HG03457 (cell line): ENCODE measurements around the gene ANKRD50.

Experiments used
- ATAC-seq: cut with Tn5 transposase; IDR thresholded peaks from one replicate; pipeline ENCODE4 v1.9.1; 2021; ENCODE audit warnings: moderate number of reproducible peaks; ENCODE audit not compliant: unreplicated experiment

ANKRD50 gene

DNA sequence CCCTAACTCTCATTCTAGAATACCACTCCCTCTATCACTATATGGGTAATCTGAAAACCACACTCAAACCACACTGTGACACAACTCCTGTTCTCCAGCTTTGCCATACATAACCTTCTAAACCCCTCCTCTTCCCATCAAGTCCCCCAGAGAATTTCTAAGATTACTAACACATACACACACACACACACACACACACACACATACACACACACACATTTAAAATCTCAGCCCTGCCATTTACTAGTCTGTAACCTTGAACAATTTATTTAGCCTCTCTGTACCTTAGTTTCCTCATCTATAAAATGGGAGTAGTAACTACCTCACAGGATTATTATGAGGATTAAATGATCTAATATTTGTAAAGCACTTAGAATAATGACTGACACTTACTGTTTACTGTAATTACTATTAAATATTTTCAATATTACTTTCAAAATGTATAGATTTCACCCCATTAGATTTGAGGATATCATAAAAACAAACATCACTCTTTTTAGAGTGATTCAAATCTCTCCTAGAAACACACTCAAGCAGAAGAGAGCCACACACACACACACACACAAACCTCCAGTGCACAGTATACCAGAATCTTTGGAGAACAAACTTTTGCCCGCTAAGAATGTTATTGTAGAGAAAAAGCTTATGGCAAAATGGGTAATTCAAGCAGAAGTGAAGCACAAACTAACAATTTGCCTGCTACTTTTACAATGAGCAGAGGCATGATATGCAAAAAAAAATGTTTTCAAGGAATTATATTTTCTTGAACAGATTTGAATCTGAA, 3.8 kb downstream of the ANKRD50 start:
- ATAC-seq = no peak

- no peak for ATAC-seq
These were observed 7.1 kb downstream of the ANKRD50 start for GRCh38 chr4:124705393-124705792.

DNA sequence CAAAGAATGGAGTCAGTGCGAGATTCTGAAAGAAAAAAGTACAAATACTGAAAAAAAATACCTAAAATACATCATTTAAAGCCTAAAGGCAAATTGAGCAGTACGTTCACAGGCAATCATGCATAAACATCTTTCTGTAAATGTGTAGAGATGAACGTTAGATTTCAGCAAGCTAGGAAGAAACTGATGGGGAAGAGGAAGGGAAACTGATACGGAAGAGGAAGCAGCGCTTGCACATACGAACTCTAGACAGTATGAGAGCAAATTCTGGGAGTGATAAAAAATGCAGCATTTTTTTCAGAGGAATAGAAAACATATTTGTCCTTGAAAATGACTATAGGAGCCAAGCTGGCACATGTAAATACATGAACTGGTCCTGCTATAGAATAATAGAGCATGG, 9.4 kb downstream of the ANKRD50 start:
- ATAC-seq = no peak

DNA sequence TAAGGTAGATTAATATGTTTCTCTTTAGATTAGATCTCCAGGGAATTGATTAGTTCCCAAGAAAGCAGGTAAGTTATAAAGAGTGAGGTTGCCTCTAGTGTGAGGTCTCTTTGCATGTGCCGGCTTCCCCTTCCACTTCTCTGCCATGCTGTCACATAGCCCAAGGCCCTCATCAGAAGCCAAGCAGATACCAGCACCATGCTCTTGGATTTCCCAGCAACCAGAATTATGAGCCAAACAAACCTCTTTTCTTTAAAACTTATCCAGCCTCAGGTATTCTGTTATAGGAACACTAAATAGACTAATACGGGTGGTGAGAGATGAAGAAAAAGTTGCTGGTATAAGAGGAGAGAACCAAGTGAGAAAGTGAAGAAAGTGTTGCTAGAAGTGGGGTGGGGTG, 15.1 kb downstream of the ANKRD50 start:
- ATAC-seq = no peak

GRCh38 chr4:124696182-124696581, 16.4 kb downstream of the ANKRD50 start:
- no peak for ATAC-seq

DNA sequence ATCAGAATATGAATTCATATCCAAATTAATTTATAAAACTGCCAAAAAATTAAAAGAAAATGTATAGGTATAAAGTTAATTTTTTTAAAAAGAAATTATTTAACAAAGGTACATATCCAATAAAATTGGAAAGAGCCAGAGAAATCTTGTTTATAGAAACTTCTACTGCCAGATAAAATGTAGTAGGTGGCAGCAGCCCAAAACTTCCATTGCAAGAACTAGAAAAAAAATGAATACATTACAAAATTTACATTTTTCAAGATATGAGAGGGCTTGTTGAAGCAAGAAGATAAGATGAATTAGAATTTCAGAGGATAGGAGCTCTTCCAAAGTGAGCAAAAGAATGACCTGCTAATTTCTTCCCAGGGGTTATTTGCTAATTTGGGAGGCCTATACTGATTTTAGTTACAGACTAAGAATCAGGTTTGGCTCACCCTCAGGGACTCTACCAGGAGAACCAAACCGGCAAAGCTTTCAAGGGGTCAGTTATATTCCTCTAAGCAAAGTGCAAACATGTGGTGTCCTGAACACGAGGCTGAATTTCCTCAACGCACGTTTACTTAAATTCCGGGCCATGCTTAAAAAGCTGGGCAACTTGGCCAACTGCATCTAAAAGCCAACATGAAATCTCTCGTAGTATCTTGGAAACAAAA, 17.5 kb downstream of the ANKRD50 start:
- no peak for ATAC-seq

- ATAC-seq = no peak
These were observed 18.2 kb downstream of the ANKRD50 start for GRCh38 chr4:124694306-124694705.

- ATAC-seq = no peak
These were observed 20.7 kb downstream of the ANKRD50 start for GRCh38 chr4:124691801-124692200.

- ATAC-seq = no peak
These were observed 26.3 kb downstream of the ANKRD50 start for GRCh38 chr4:124686279-124686678.

- no peak for ATAC-seq
These were observed 26.7 kb downstream of the ANKRD50 start for GRCh38 chr4:124685851-124686250.

GRCh38 chr4:124684301-124684700, 28.2 kb downstream of the ANKRD50 start:
- no peak for ATAC-seq

- no peak for ATAC-seq
These were observed 30.1 kb downstream of the ANKRD50 start for GRCh38 chr4:124682384-124682783.

DNA sequence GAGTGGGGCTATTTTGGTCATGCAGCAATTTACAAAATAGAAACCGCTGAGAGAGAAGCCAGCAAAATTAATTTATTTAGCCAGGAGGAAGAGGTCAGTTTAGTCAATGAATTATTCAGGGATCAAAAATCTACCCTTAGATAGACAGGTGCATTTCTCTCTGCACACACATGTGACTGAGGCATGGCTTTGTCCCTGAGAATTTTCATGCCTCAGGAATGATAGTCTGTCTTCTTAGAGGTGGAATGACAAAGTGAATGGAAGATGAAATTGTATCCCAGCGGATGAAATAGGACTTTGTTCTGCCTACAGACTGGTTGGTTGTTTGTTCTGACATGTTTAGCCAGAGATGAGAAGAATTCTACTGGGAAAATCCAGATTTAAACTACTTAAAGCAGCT, 46.0 kb downstream of the ANKRD50 start:
- ATAC-seq = no peak

- no peak for ATAC-seq
These were observed 53.7 kb downstream of the ANKRD50 start for GRCh38 chr4:124658795-124659194.

- ATAC-seq = no peak
These were observed 61.9 kb downstream of the ANKRD50 start for GRCh38 chr4:124650614-124651013.

GRCh38 chr4:124647599-124647998, 64.9 kb downstream of the ANKRD50 start:
- no peak for ATAC-seq

DNA sequence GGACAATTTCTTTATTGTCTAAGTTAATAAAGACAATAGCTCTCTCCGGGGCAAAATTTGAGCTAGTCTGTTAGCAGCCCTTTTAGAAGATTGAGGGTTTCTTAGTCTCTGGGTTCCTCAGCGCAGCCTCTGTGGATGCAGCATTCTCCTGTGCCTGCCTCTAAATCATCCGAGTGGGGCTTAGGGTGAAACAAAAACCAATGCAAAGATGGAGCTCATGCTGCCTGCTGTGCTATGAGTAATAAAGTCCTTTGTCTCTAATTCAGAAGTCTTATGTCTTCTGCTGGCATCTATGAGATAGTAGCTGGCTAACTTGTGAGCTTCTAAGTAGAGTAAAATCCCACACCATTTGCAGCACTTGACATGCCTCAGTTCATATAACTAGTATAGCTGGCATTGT, 67.9 kb downstream of the ANKRD50 start:
- no peak for ATAC-seq

GRCh38 chr4:124642846-124643245, 69.7 kb downstream of the ANKRD50 start:
- no peak for ATAC-seq

GRCh38 chr4:124641715-124642381, 70.7 kb downstream of the ANKRD50 start:
- no peak for ATAC-seq

DNA sequence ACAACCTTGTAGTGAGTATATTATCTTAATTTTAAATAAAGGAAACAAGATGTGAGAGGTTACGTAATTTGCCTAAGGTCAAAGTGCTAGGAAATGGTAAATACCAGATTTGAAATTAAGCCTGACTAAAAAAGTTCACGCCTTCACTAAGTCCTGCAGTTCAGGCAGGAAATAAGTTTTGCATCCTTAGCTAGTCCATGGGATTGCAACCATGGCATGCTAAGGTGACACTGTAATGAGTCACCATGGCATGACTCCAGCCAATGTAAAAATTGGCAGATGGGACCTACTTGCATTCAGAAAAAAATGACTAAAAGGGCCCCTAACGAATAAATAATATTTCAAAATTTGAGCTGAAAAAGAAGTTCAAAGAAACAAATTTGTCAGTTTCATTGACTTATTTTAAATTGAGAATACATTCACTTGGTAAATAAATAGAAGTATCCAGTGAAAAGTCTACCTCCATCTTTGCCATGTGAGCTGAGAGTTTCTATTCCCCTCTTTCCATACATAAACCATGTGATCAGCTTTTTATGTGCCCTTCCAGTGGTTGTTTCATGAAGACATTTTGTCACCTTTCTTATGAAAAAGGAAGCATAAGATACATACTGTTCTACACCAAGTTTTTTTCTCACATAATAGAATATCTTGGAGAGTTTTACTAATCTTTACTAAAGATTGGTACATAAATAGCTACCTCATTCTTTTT, 72.4 kb downstream of the ANKRD50 start:
- no peak for ATAC-seq

DNA sequence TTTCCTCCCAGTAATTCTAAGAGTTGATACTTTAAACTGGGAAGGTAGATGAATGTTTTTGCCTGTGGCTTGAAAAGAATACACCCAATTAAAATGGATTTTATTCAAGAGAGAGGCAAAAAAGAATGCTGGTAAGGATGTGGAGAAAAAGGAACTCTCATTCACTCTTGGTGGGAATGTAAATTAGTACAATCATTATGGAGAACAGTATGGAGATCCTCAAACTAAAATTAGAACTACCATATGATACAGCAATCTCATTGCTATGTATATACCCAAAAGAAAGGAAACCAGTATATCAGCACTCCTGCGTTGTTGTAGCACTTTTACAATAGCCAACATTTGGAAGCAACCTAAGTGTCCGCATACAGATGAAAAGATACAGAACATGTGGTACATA, 75.2 kb downstream of the ANKRD50 start:
- ATAC-seq = no peak
